D721Med (cell line): ENCODE results near the gene STAU1.

ENCODE experiments used
- DNase-seq: peaks from one replicate; pipeline ENCODE4 v3.0.0; 2011; ENCODE audit warnings: low spot score; ENCODE audit not compliant: insufficient read length
- FAIRE-seq: peaks from 2 replicates; lab custom pipeline; 2011; peaks lifted over from hg19 to GRCh38; lab: Jason Lieb, UNC
- CTCF ChIP-seq: IDR thresholded peaks from 2 replicates; pipeline ENCODE4 v1.5.1; 2012; ENCODE audit warnings: mild to moderate bottlenecking, control low read depth; ENCODE audit not compliant: insufficient read depth; ENCODE audit errors: missing control alignments

STAU1 gene

GRCh38 chr20:49165611-49166010 is 22.5 kb downstream of the STAU1 start:
- DNase-seq (no peak), FAIRE-seq (no peak)
- no peak for TF ChIP-seq CTCF

GRCh38 chr20:49163696-49164095 is 24.4 kb downstream of the STAU1 start:
- no peak for DNase-seq
- no peak for TF ChIP-seq CTCF
- no peak for FAIRE-seq

GRCh38 chr20:49161428-49162152 is 26.5 kb downstream of the STAU1 start:
- no peak for TF ChIP-seq CTCF
- DNase-seq: no peak
- no peak for FAIRE-seq

- FAIRE-seq (no peak), DNase-seq (no peak)
- TF ChIP-seq CTCF: no peak
Observed at GRCh38 chr20:49160057-49160929, 27.8 kb downstream of the STAU1 start.

- DNase-seq: no peak
- TF ChIP-seq CTCF: no peak
- no peak for FAIRE-seq
Observed at GRCh38 chr20:49157146-49157545, 31.0 kb downstream of the STAU1 start.

GRCh38 chr20:49156481-49156880 is 31.7 kb downstream of the STAU1 start:
- FAIRE-seq (no peak), DNase-seq (no peak)
- TF ChIP-seq CTCF: no peak
